Stimulated activated CD8-positive, alpha-beta memory T cell treated with anti-CD3 and anti-CD28 coated beads, Interleukin-15, amount 100 ng/mL, for 1 hour (primary cell): Measurements from ENCODE around the gene SERP2.

Experiments
- DNase-seq: peaks from one replicate; pipeline ENCODE4 v3.0.0-alpha.2; 2020; ENCODE audit warnings: low read depth

SERP2 gene

DNA sequence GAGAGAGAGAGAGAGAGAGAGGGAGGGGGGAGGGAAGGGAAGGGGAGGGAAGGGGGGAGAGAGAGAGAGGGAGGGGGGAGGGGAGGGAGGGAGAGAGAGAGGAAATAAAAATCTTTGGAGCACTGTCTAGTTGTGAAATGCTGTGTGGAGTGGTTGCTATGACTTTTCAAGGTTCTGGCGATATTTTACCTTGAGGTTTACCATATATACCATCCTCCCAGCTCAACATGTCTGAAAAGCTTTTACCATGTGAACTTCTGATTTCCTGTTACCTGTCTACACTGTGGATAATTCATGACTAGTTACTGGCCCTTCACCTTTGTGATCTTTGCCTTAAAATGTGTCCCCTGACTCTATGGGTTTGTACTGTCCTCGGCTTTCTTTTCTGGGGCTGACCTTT, 38.2 kb downstream of the SERP2 start:
- no peak for DNase-seq

DNA sequence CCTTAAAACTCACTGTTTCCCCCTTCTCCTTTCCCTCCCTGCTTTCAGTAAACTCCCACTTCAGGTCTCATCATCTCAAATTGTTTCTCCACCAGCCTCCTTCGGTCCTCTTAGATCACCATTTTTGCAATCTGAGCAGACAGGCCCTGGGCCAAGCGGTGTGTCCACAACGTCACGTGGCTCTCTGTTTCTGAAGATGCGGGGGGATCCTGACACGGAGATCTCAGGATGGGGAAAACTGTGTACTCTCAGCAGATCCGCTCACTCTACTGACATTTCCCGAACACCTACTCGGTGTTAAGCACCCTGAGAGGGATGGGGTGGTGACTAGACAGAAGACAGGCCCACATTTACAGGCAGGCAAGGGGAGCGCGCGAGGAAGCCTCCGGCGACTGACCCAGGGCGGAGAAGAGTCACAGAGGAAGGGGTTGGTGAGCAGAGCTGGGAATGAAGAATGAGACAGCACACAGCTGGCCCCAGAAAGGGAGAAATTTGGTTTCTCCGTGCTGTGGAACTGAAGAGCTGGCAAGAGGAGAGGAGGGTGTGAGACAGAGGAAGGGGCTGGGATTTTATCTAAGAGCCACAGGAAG, 38.8 kb downstream of the SERP2 start:
- no peak for DNase-seq

DNA sequence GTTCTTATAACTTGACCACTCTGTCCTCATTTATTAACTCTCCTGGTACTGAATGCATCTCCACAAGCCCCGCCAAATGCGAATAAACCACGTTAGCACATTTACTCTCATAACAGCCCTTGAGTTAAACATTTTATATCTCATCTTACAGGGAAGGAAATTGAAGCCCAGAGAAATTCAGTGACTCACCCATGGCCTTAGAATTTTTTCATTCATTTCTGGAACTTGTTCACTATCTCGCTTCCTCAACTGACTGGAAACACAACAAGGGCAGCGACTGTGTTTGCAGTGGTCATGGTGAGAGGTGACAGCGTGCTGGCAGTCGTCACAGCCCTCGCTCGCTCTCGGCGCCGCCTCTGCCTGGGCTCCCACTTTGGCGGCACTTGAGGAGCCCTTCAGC, 39.5 kb downstream of the SERP2 start:
- DNase-seq, result no peak

DNA sequence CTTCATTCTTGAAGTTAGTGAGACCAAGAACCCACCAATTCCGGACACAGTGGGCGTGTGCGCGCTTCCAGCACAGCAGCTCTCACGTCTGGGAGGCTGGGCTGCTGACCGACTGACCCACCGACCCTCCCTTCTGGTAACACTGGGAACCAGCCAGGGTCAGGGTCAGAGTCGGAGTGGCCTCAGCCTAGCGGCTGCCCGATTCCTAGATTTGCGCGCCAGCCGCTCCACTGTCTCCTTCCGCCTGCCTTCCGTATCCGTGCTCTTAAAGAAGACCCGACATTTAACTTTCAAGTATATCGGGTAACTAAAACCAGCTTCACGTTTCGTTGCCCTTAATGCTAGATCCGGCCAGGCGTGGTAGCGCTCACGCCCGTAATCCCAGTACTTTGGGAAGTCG, 41.1 kb downstream of the SERP2 start:
- no peak for DNase-seq

DNA sequence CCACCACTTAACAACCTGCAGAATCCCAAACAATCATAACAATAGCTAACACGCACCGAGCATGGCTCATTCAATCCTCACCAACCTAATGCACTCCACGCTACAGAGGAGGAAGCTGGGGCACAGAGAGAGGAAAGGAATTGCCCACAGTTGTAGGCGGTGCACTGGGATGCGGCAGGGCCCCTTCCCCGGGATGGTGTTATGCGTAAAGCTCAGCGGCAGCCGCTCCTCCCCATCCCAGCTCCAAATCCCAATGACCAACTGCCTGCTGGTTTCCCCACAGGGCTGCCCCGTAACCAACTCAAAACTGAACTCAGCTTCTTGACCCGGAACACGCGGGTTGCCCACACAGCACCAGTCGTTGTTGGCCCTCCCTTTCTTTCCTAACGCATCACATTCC, 42.2 kb downstream of the SERP2 start:
- no peak for DNase-seq

DNA sequence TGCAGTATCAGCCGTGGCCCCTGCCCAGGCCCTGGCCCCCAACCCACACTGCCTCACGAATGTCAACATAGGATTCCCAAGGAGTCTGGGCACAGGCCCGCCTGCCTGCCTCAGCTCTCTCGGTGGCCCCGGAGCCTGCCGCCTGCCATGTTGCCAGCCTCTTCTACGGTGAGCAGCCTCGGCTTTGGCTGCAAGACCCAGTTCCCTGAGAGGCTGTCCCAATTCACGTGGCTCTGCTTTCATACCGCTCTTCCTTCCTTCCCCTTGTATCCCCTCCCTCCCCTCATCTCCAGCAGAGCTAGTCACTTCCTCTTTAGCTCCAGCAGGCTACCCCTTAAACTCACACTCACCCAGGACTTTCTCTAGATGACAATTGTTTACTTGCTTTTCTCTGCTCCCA, 42.7 kb downstream of the SERP2 start:
- DNase-seq, result no peak

DNA sequence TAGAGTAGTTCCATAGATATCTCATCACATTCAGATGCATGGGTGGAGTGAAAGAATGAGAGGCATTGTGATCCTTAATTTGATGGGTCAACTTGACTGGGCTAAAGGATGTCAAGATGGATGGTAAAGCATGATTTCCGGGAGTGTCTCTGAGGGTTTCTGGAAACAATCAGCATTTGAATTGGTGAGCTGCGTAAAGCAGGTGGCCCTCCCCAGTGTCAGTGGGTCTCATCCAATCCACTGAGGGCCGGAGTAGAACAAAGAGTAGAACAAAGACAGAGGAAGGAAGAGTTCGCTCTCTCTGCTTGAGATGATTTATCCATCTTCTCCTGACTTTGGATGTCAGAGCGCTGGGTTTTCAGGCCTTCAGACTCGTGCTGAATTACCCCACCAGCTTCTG, 43.1 kb downstream of the SERP2 start:
- DNase-seq, result no peak

DNA sequence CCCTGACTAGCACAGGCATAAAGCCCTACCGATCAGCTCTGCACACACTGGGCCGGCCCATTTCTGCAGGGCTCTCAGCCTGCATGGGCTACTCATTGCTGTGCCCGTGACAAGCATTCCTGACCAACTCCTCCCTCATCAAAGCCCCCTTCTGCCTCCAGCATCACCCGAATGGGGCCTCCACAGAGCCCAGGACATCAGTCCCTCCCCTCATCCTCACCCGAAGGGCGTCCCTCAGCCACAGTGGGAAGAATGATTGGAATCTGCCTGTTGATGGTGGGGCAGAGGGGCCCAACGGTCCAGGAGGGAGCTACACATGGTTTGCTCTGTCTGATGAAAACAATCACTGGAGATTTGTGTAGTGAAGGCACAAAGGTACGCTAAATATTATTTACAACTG, 43.8 kb downstream of the SERP2 start:
- DNase-seq, result no peak

DNA sequence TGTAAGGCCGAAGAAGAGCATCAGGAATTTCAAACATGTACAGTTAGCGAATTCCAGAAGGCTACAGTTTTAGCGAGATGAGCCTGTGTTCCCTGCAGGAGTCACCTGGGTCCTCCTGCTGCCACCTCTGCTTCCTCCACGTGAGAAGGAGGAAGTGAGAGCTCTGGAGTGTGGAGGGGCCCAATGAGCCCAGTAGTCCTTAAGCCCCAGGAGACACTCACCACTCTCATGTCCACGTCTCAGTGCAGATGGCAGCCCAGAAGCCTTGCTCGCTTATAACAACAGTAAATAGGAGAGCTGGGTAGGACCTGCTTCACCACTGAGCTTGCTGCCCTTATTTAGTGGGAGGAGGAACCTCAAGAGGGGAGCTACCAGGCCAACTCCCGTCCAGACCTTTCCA, 44.3 kb downstream of the SERP2 start:
- DNase-seq, result no peak

DNA sequence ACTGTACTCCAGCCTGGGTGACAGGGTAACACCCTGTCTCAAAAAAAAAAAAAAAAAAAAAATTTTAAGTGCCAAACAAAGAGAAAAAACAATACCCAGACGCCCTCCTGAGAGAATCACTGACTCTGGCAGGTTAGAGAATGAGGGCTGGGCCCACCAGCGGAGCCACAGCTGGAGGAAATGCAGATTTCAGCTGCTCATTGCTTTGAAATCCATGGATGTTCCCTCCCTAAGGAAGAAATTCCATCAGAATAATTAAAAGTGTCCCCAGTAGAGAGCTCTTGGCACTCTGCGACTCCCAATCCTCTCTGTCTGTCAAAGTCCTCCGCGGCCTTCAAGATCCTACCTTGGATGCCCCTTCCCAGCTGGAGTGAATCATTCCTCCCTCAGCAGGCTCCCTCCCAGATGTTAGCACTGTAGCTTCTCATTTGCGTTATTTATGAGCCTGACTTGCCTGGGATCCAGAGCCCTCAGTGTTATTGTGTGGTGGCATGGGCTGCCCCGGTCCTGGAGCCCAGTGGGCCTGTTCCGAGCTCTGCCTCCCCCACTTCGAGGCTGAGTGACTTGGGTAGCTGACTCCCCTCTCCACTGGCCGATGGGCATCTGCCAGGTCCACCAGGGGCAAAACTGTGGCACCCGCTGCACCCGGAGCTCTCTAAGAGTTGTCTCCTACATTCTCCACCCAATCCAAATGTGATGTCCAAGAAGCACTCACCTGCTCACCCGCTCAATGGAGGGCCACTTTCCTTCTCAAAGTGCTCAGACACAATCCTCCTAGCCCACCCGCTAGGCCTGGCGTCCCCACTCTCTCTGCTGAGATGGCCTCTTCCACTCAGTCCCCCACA, 47.0 kb downstream of the SERP2 start:
- DNase-seq, result no peak

DNA sequence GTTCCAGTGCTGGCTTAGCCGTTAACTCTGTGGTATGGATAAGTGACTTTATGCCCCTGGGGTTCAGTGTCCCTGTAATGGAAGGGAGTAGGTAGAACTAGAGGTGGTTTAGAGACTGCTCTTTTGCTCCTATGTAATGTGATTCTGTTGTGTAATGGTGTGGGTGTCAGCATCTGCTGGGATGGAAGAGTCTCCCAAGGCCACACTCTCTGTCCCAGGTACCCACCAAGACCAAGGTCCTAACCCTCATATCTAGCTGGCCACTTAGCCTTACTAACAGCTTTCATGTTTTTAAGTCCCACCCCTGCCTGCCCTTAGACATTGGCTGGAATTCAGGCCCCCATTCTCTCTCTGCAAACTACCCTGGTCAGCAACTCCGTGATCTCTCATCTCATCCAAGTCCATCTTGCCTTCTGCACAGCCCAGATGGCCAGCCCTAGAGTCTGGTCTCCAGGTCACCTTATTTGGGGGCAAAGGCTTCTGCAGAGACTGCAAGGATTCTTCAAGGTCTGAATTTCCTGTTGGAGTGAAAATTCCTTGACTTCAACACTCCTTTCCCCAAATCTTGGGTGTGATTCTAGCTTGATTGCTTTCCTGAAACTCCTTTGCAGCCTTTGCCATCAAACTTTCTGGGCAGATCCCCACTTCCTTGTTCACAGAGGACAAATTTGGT, 48.4 kb downstream of the SERP2 start:
- DNase-seq, result no peak

DNA sequence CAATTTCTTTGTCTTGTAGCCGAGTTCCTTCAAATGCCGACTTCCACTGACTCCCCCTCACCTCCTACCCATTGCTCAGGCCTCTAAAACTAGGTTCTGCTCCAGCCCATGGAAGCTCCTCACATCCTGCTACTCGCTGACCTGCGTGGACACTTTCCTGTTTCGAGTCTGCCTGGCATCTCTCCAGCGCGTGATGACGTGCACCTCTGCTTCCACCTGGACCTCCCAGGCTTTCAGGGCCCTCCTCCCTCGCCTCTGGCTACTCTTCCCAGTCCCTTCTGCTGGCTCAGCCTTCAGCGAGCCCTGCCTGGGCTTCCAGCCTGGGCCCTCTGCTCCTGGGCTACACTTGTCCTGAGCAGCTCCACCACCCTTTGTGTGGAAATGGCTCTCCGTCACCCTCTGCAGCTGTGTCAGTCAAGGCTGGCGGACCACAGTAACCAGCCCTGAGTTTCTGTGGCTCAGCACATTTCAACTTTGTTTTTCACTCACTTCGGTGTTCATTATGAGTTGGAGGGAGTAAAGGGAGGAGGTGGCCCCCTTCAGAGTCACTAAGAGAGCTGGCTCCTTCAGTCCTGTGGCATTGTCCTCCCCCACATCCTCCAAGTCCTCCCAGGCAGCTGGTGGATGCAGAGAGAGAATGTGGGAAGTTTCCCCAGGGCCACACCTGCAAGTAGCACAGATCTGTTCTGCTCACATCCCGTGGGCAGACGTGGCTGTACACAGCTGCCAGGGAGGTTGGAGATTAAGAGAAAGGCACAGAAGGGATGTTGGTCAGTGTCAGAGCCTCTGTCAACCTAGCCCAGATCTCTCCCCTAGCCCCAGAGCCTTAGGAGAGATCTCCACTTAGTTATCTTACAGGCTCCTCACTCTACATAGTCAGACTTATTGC, 49.4 kb downstream of the SERP2 start:
- DNase-seq, result no peak

DNA sequence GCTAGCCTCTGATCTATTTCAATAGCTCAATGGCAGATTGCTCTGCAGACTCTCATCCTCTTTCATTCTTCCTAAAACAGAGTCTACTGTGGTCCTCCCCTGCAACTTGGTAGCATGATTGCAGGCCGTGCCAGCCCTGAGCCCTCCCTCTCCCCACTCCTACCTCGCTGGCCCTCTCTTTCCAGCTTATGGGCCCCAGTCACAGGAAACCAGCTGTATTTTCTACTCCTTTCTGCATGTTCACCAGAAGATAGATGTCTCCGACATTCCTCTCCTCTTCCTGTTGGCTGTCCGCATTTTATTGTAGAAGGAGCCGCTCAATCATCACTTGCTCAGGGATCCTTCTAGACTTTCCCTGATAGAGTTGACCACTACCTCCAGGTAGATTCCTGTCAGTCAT, 50.2 kb downstream of the SERP2 start:
- DNase-seq, result no peak

DNA sequence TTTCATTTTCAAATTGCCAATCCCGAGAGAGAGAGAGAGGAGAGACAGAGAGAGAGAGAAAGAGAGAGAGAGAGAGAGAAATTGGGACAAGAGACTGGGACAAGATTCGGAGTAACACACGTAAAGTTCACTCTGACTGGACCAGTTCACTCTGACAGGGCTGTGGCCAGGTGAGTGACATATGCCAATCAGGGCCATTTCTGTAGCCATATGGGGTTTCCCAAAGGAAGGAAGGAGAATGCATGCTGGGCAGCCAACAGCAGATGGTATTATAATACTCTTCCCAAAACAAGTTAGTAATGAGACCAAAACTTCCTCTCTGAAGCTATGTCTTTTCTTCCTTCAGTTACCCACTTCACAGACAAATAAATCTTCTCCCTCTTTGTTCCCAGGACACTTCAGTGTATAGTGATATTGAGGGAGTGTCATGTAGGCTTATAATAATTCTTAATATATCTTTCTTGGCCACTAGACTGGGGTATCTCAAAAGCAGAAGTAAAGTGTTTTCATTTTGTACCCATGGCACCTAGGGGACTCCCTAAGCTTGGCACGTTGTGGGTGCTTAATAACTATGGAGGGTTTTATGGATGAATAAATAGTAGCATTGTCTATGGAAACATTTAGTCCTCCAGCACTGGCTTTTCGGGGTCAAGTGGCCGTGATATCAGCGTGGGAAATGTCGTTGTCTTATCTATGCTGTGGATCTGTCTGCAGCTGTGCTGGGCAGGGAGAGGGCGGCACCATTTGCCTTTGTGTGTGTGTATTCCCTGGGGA, 51.6 kb downstream of the SERP2 start:
- no peak for DNase-seq

DNA sequence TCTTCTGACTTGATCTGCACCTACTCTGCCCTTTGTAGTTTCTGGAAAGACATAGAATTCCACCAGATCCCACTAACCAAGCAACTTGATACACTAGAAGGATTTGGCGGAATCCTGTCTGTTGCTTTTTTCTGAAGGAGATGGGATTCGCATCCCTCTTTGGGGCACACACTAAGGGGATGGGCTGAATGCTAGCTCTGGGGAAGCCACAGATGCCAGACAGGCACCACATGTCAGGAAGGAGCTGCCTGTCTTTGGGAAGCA, 52.1 kb downstream of the SERP2 start:
- no peak for DNase-seq

DNA sequence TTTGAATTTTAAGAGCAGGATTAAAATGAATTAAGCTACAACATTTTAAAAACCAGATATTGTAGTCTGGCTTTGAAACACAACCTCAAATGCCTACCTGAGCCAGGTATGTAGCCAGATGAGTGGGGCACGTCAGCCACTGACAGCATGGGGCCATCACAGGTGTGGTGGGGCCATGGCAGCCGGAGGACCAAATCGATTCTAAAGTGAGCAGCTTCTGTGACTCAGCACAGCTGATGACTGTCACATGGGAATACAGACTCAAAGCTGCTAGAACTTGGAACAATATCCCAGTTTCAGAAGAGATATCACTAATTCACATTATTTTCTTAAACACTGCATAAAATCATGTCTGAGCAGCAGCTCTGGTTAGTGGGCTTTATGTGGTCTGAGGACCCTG, 52.8 kb downstream of the SERP2 start:
- no peak for DNase-seq

DNA sequence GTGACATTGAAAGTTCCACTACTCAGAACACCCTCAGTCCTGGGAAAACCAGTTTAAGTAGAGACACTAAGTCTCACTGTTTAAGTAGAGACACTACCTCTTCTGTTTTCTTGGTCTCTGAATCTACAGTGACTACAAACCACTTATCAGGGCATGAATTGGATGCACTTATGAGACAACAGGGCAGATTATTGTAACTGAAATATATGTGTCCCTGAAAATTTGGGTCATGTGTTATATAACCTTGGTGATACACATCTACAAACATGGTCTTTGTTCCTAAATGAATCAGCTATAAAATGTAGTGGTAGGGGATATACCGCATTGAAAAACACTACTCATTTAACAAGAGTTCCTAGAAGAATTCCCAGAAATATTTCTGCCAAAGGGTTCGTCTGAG, 55.7 kb downstream of the SERP2 start:
- no peak for DNase-seq

DNA sequence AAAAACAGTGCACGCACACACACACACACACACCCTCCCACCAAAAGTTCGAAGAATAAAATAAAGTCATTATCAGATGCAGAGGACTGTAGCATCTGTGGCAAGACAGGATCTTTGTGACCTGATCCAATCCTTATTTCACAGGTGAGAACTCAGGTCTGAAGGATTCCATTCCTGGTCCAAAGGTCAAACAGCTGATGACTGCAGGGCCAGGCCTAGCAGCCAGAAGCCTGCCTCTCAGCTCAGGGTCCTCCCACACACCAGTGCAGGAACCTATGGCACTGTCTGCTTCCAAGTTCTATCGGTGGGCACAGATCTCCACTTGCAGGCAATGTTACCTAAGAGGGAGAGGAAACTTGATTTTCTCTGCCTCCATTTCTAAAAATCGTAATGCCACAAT, 57.5 kb downstream of the SERP2 start:
- DNase-seq, result no peak

DNA sequence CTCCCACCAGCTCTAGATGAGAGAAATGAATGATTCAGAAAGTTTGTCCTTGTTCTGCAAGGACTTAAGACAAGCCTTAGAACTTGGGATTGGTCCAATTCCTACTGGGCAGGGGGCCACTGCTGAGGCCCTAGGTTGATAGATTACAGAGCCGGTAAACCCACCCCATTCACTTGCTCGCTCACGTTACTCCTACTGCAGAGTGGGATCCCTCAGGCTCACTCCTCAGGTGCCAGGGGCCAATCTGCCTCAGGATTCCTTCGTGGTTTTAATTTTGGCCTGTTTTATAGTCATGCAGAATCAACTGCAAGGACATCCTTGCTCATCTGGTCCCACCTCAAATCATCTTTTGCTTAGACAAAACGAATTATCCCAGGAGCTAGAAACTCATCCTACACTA, 59.0 kb downstream of the SERP2 start:
- DNase-seq, result no peak

DNA sequence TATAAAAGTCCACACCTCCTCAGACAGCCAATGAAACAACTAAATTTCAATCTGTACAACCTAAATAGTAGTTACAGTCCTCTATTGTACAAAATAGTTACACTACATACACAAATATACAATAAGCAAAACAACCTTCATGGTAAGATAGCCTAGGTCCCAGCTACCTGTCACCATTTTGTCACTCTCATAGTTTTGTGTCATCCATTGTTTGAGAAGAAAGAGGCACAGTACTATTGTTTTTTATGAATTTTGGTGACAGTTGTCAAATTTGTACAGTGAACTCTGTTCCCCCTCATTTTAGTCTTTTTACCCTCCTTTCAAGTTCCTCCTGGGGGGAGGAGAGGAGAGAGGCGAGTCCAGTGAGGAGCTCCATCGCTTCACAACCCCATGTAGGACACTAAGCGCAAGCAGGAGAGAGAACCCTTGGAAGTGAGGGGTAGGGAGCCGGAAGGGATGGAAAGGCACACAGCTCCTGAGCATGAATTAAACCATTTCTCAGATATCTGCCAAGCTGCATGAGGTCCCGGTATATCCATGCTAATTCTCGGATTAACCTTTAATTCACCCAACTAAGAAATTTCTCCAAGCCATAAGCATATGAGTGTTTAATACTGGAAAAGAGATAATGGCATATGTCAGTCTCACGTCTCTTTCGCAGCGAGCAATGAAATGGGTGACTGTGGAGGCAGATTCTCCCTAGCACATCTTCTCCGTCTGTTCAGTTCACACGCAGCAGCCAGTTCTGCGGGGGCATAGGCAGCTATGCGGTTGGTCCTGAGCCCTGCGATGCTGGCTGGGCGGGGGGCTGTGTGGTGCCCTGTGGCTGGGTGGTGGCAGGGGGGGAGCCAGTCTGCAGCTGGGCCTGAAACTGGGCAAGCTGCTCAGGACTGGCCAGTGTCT, 60.5 kb downstream of the SERP2 start:
- DNase-seq, result no peak

DNA sequence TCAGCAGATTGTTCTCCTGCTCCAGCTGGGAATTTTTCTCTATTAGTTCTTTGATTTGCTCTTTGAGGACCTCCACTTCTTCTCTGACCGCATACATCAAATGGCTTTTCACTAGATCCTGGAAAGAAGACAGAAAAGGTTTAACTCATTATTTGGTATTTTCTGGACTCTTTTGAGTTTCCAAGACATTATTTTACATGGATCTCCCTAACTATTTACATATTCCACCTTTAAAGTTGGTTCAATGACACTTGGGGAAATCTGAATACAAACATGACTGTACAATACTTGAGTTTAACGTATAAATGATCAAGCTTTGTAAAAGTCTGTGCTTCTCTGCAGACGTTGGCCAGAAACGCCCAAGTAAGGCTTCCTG, 61.1 kb downstream of the SERP2 start:
- no peak for DNase-seq
